GM23338 (cell line): Measurements from ENCODE around the gene MFNG. TPM values are rescaled to one million over a fixed set of nuclear protein-coding genes. Genes with fewer than 3 reads are reported as not detected.

Experiments used
- ATAC-seq: fragments of 200-7000 bp; cut with Tn5 transposase; 3 replicates; pipeline ENCODE4 v1.9.1; 2020
- DNase-seq: peaks from one replicate; pipeline ENCODE4 v3.0.0-alpha.2; 2015; ENCODE audit warnings: low spot score
- H2AFZ ChIP-seq: fragments of 200-600 bp; sonication (generic); 2 replicates; pipeline ENCODE4 v1.8.0; 2016; ENCODE audit warnings: antibody characterized with exemption, mild to moderate bottlenecking, moderate library complexity
- H3F3A ChIP-seq: fragments of 200-600 bp; sonication (generic); replicated peaks from 2 replicates; pipeline ENCODE4 v1.8.0; 2017; ENCODE audit warnings: antibody characterized with exemption, mixed run types, low read depth
- H3K27ac ChIP-seq: fragments of 200-600 bp; sonication (generic); 2 replicates; pipeline ENCODE4 v1.6.1; 2016; ENCODE audit warnings: low read depth
- H3K27me3 ChIP-seq: fragments of 200-600 bp; sonication (generic); 2 replicates; pipeline ENCODE4 v1.8.0; 2016; ENCODE audit warnings: mild to moderate bottlenecking, mixed run types, moderate library complexity; ENCODE audit not compliant: insufficient read depth
- H3K36me3 ChIP-seq: fragments of 200-600 bp; sonication (generic); 2 replicates; pipeline ENCODE4 v1.8.0; 2016; ENCODE audit warnings: mild to moderate bottlenecking; ENCODE audit not compliant: insufficient read depth
- H3K4me1 ChIP-seq: fragments of 200-600 bp; sonication (generic); 2 replicates; pipeline ENCODE4 v1.8.0; 2016; ENCODE audit warnings: mild to moderate bottlenecking, moderate library complexity; ENCODE audit not compliant: insufficient read depth
- H3K4me2 ChIP-seq: fragments of 200-600 bp; sonication (generic); 2 replicates; pipeline ENCODE4 v1.7.1; 2017; ENCODE audit warnings: mixed run types
- H3K4me3 ChIP-seq: fragments of 200-600 bp; sonication (generic); 2 replicates; pipeline ENCODE4 v1.6.1; 2016; ENCODE audit warnings: mixed run types
- H3K79me2 ChIP-seq: fragments of 200-600 bp; sonication (generic); replicated peaks from 2 replicates; pipeline ENCODE4 v1.8.0; 2017; ENCODE audit warnings: mild to moderate bottlenecking; ENCODE audit not compliant: insufficient read depth
- H3K9me2 ChIP-seq: fragments of 200-600 bp; sonication (generic); 2 replicates; pipeline ENCODE4 v1.8.0; 2017; ENCODE audit not compliant: insufficient read depth
- H4K20me1 ChIP-seq: fragments of 200-600 bp; sonication (generic); replicated peaks from 2 replicates; pipeline ENCODE4 v1.8.0; 2017; ENCODE audit warnings: mild to moderate bottlenecking; ENCODE audit not compliant: insufficient read depth
- H3K27ac Mint-ChIP-seq: 2 replicates; pipeline ENCODE4 v1.8.0; 2020; ENCODE audit warnings: inconsistent platforms, mild to moderate bottlenecking, moderate library complexity, mixed read lengths
- H3K27me3 Mint-ChIP-seq: 3 replicates; pipeline ENCODE4 v1.8.0; 2022; ENCODE audit warnings: low read depth, mild to moderate bottlenecking, moderate library complexity, mixed read lengths, inconsistent platforms; ENCODE audit not compliant: insufficient read depth, poor library complexity
- H3K36me3 Mint-ChIP-seq: 3 replicates; pipeline ENCODE4 v1.8.0; 2021; ENCODE audit warnings: low read depth, mild to moderate bottlenecking, inconsistent platforms, moderate library complexity, mixed read lengths
- H3K4me1 Mint-ChIP-seq: 3 replicates; pipeline ENCODE4 v1.8.0; 2020; ENCODE audit warnings: mild to moderate bottlenecking, inconsistent platforms, mixed read lengths
- H3K4me3 Mint-ChIP-seq: 3 replicates; pipeline ENCODE4 v1.8.0; 2021; ENCODE audit warnings: moderate library complexity, mild to moderate bottlenecking, inconsistent platforms, mixed read lengths
- H3K9me3 Mint-ChIP-seq: 3 replicates; pipeline ENCODE4 v1.8.0; 2020; ENCODE audit warnings: moderate library complexity, mild to moderate bottlenecking, inconsistent platforms, mixed read lengths
- CREB1 ChIP-seq: fragments of 250-450 bp; sonication (Bioruptor Pico); IDR thresholded peaks from 2 replicates; pipeline ENCODE4 v1.5.0; 2020; ENCODE audit warnings: low read depth, mild to moderate bottlenecking, moderate library complexity
- CTCF ChIP-seq, 2 experiments: fragments of 200-600 bp in 1 of 2; sonication (generic) in 1 of 2; conservative IDR thresholded peaks; 2 replicates each; pipeline versions ENCODE4 v1.5.1 to v1.6.1; 2016 to 2017; ENCODE audit warnings: antibody characterized with exemption in 2 of 2, low read depth in 2 of 2, mild to moderate bottlenecking in 2 of 2, moderate library complexity in 1 of 2
- ETS1 ChIP-seq: IDR thresholded peaks from 2 replicates; pipeline ENCODE4 v1.6.1; 2016; ENCODE audit warnings: antibody characterized with exemption
- EZH2 ChIP-seq: fragments of 200-600 bp; sonication (generic); IDR thresholded peaks from one replicate; pipeline ENCODE4 v1.8.0; 2017; ENCODE audit warnings: antibody characterized with exemption, mild to moderate bottlenecking, low read depth; ENCODE audit not compliant: unreplicated experiment
- JUNB ChIP-seq: IDR thresholded peaks from one replicate; pipeline ENCODE4 v1.6.1; 2016; ENCODE audit warnings: antibody characterized with exemption; ENCODE audit not compliant: unreplicated experiment
- NANOG ChIP-seq: IDR thresholded peaks from 2 replicates; pipeline ENCODE4 v1.6.1; 2016; ENCODE audit warnings: antibody characterized with exemption, borderline replicate concordance
- POLR2AphosphoS5 ChIP-seq: IDR thresholded peaks from 2 replicates; pipeline ENCODE4 v1.6.1; 2016; ENCODE audit warnings: antibody characterized with exemption, low read depth
- REST ChIP-seq: IDR thresholded peaks from one replicate; pipeline ENCODE4 v1.6.1; 2018; ENCODE audit warnings: antibody characterized with exemption; ENCODE audit not compliant: unreplicated experiment
- STAT1 ChIP-seq: IDR thresholded peaks from one replicate; pipeline ENCODE4 v1.6.1; 2016; ENCODE audit warnings: antibody characterized with exemption; ENCODE audit not compliant: unreplicated experiment
- ZNF114 ChIP-seq: fragments of 250-450 bp; sonication (Bioruptor Pico); IDR thresholded peaks from 2 replicates; pipeline ENCODE4 v1.5.0; 2020; ENCODE audit warnings: mild to moderate bottlenecking, moderate library complexity
- ZNF331 ChIP-seq: fragments of 250-450 bp; sonication (Bioruptor Pico); IDR thresholded peaks from 2 replicates; pipeline ENCODE4 v1.5.0; 2020; ENCODE audit warnings: low read depth, mild to moderate bottlenecking, moderate library complexity
- polyA plus RNA-seq: library from polyadenylated mRNA; unstranded; fragments of >200 nt; fragmentation: Nextera tagmentation; extraction: Ambion mirVana; gene quantifications from 2 replicates; pipeline ENCODE4 v1.2.1, GENCODE V29; 2016
- total RNA-seq: library from RNA; depleted of rRNA; stranded (reverse); fragments of >200 nt; shearing (Covaris generic); gene quantifications from 2 replicates; pipeline ENCODE4 v1.2.3, GENCODE V29; 2014

MFNG gene
- total and polyA plus RNA-seq, 2 experiments from 2014 or later = 1.4 to 1.9 TPM

GRCh38 chr22:37460684-37461083 is 25.5 kb downstream of the MFNG start (continued):
- no peak for TF ChIP-seq REST
- TF ChIP-seq ZNF114 (CRISPR knock-in tag) = no peak
- no peak for TF ChIP-seq CTCF (conservative IDR thresholded peaks at IDR 0.05; ENCODE audit: low read depth in 2 of 2)
- no peak for TF ChIP-seq EZH2
- TF ChIP-seq ZNF331 (CRISPR knock-in tag) = no peak

- DNase-seq = no peak
- no peak overlapping the region for H3K27ac Mint-ChIP-seq
- H3K4me3 ChIP-seq = no peak overlapping the region
- no peak overlapping the region for H3K27ac ChIP-seq
- no peak overlapping the region for H3K4me3 Mint-ChIP-seq
- no peak overlapping the region for H2AFZ ChIP-seq
- H3K9me2 ChIP-seq = no peaks in the 10 kb centered on the region
- no peaks in the 10 kb centered on the region for H3K79me2 ChIP-seq
- no peaks in the 10 kb centered on the region for H3K36me3 ChIP-seq
- peaks cover 14% of the 10 kb centered on the region for H3K27me3 Mint-ChIP-seq
- H3K27me3 ChIP-seq = no peaks in the 10 kb centered on the region
- no peaks in the 10 kb centered on the region for H3K36me3 Mint-ChIP-seq
- H3K4me1 ChIP-seq = no peaks in the 10 kb centered on the region
- no peaks in the 10 kb centered on the region for H3K9me3 Mint-ChIP-seq
- ATAC-seq = no peak
- H3F3A ChIP-seq = no peaks in the 10 kb centered on the region
- H3K4me2 ChIP-seq = no peak overlapping the region
- H3K4me1 Mint-ChIP-seq = peaks cover 14% of the 10 kb centered on the region
- no peaks in the 10 kb centered on the region for H4K20me1 ChIP-seq
- TF ChIP-seq CTCF (conservative IDR thresholded peaks at IDR 0.05; ENCODE audit: low read depth in 2 of 2) (no peak), ZNF331 (CRISPR knock-in tag) (no peak), ETS1 (no peak), NANOG (no peak), CREB1 (CRISPR knock-in tag) (no peak), REST (no peak), STAT1 (no peak), POLR2AphosphoS5 (no peak), JUNB (no peak), ZNF114 (CRISPR knock-in tag) (no peak)
Observed at GRCh38 chr22:37459206-37459605, 27.0 kb downstream of the MFNG start.
